ENCODE results near the gene IL16. TPM values are rescaled to one million over a fixed set of nuclear protein-coding genes. Genes with fewer than 3 reads are reported as not detected.

Gene IL16
- total and polyA plus RNA-seq, 9 of the 15 experiments (the other 6 are each of a cell fraction or from before 2014, with no cell fraction given): 1.4 to 18.8 (median 10.6) TPM

DNA sequence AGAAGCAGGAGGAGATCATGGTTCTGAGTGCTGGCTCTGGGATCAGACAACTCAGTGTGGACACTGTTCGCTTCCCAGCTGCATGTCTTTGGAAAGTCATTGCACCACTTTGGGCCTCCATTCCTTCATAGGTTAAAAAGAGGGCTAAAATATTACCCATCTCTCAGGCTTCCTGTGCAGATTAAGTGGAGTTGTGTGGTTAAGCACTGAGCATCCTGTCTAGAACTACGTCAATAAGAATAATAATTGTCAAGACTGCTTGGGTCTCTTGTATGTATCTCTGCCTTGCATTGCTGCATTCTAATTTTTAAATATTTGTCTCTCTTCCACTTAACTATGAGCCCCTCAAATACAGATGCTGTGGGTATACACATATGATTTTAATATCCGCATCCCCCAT lies 40.4 kb upstream of the IL16 start:
- Histone ChIP-seq H2AFZ (ENCODE audit: low read depth, low read length) (no peak overlapping the region; the same call in 1 of the 2 replicates), H3K36me3 (ENCODE audit: control insufficient read depth, insufficient read depth, low read length) (0 out of 3 replicates have a peak, but pooled peaks cover 6% of the 10 kb centered on the region), H3K9me3 (replicated peaks; ENCODE audit: control insufficient read depth, insufficient read depth, low read depth, low read length) (no peaks in the 10 kb centered on the region), H3K27ac (ENCODE audit: extremely low read depth, low read depth, low read length) (no peak overlapping the region), H3K4me1 (replicated peaks in 1 of 2; ENCODE audit: control insufficient read depth in 2 of 2, insufficient read depth in 2 of 2, low read length in 2 of 2) (no peaks in the 10 kb centered on the region; a peak in 3 of 5 replicates), H3K4me3 (no peak overlapping the region), H3K9ac (ENCODE audit: insufficient read depth in 1 of 2, low read depth in 2 of 2, low read length in 2 of 2) (no peak overlapping the region), H3K27me3 (ENCODE audit: control insufficient read depth in 2 of 2, insufficient read depth in 2 of 2, low read length in 2 of 2) (no peaks in the 10 kb centered on the region), H3K79me2 (ENCODE audit: control insufficient read depth, insufficient read depth, low read length) (no peaks in the 10 kb centered on the region), H3K9me1 (ENCODE audit: control insufficient read depth, insufficient read depth, low read length) (no peaks in the 10 kb centered on the region), H4K20me1 (replicated peaks; ENCODE audit: control insufficient read depth, insufficient read depth, low read length) (no peaks in the 10 kb centered on the region), H3K4me2 (ENCODE audit: insufficient read depth, low read length) (no peak overlapping the region)
- FAIRE-seq (no peak), DNase-seq (ENCODE audit: extremely low read depth in 1 of 4, low spot score in 3 of 4) (no peak), ATAC-seq (no peak)
- ChIA-PET POLR2A (interaction anchor here (0.6 to 1.9 kb wide), 5 partner anchors 8 to 1148 kb away, joined by 3 to 13 read pairs (median 6); no protein-coding TSS in a partner anchor), CTCF (ENCODE audit: low intra/inter-chr PET ratio) (interaction anchor here (0.8 to 2.8 kb wide), 5 partner anchors 50 to 179 kb away, joined by 3 to 38 read pairs (median 6); no protein-coding TSS in a partner anchor)
- TF ChIP-seq POLR2G (IDR thresholded peaks at IDR 0.05; ENCODE audit: low read depth, low read length): no peak
- intact Hi-C loops (cut with micrococcal nuclease): no loop called here
- WGBS (ENCODE audit: insufficient coverage, low coverage, missing lambda C conversion rate): 95% methylated on average over 3 of the region's 3 CpGs
- in situ Hi-C loops (cut with MboI): no loop called here
- no TSS peak for BruUV-seq (replicated peaks)

DNA sequence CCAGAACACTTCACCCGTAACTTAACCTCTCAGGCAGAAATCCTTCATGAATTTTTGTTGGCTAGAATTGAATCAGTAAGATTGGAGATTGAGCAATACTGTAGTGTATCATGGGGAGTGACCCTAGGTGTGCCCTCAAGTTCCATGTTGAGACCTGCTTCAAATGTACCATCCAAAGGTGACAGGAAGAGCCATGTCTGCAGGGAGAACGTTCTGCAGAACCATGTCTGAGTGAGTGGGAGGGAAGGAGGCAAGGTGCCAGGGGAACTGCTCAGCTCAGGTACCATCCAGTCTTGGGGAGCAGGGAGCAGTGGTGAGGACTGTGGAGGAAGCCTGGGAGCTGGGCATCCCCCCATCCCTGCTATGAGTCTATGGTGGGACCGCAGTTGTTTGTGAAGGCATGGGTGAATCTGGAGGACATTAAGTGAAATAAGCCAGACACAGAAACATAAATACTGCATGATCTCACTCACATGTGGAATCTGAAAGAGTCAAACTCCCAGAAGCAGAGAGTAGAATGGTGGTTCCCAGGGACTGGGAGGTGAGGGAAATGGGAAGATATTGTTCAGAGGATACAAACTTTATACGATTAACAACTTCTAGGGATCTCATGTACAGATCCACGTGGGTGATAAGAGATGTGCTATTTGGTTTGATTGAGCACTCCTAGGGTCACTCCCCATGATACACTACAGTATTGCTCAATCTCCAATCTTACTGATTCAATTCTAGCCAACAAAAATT lies 39.3 kb upstream of the IL16 start:
- in situ Hi-C loops (cut with MboI) (no loop called here), intact Hi-C loops (cut with micrococcal nuclease) (no loop called here)
- H4K20me1 ChIP-seq (replicated peaks; ENCODE audit: control insufficient read depth, insufficient read depth, low read length): no peaks in the 10 kb centered on the region
- H3K36me3 ChIP-seq (ENCODE audit: control insufficient read depth, insufficient read depth, low read length): 0 out of 3 replicates have a peak, but pooled peaks cover 4% of the 10 kb centered on the region
- ATAC-seq (no peak), DNase-seq (ENCODE audit: extremely low read depth in 1 of 4, low spot score in 3 of 4) (no peak), FAIRE-seq (no peak)
- H3K4me3 ChIP-seq: no peak overlapping the region
- ChIA-PET POLR2A (interaction anchor here (0.5 to 0.8 kb wide), 2 partner anchors 55 to 58 kb away, joined by 3 read pairs; no protein-coding TSS in a partner anchor), CTCF (ENCODE audit: low intra/inter-chr PET ratio) (interaction anchor here (2.7 to 2.8 kb wide), 2 partner anchors 100 to 109 kb away, joined by 25 to 38 read pairs; no protein-coding TSS in a partner anchor)
- H3K27me3 ChIP-seq (ENCODE audit: control insufficient read depth in 2 of 2, insufficient read depth in 2 of 2, low read length in 2 of 2): no peaks in the 10 kb centered on the region
- no peak overlapping the region for H3K4me2 ChIP-seq (ENCODE audit: insufficient read depth, low read length)
- no peak overlapping the region for H3K9ac ChIP-seq (ENCODE audit: insufficient read depth in 1 of 2, low read depth in 2 of 2, low read length in 2 of 2)
- no peaks in the 10 kb centered on the region for H3K9me1 ChIP-seq (ENCODE audit: control insufficient read depth, insufficient read depth, low read length)
- H3K79me2 ChIP-seq (ENCODE audit: control insufficient read depth, insufficient read depth, low read length): no peaks in the 10 kb centered on the region
- BruUV-seq (replicated peaks): no TSS peak
- H3K27ac ChIP-seq (ENCODE audit: extremely low read depth, low read depth, low read length): no peak overlapping the region
- no peaks in the 10 kb centered on the region for H3K9me3 ChIP-seq (replicated peaks; ENCODE audit: control insufficient read depth, insufficient read depth, low read depth, low read length)
- H2AFZ ChIP-seq (ENCODE audit: low read depth, low read length): no peak overlapping the region
- 48% methylated on average over 5 of the region's 5 CpGs for WGBS (ENCODE audit: insufficient coverage, low coverage, missing lambda C conversion rate)
- H3K4me1 ChIP-seq (replicated peaks in 1 of 2; ENCODE audit: control insufficient read depth in 2 of 2, insufficient read depth in 2 of 2, low read length in 2 of 2): no peaks in the 10 kb centered on the region; a peak in 1 of 5 replicates
- TF ChIP-seq TEAD2 (tag; IDR thresholded peaks at IDR 0.05): no peak
- TF ChIP-seq CEBPB (tag; IDR thresholded peaks at IDR 0.05): peak; percentile 15; the same call in 1 of the 2 replicates
